GM23338 (cell line): Measurements from ENCODE around the gene CRADD. TPM values are rescaled to one million over a fixed set of nuclear protein-coding genes. Genes with fewer than 3 reads are reported as not detected.
A peak's percentile ranks its signal among the peaks of the same experiment; 100 is the strongest.

ENCODE experiments used
- ATAC-seq: fragments of 200-7000 bp; cut with Tn5 transposase; 3 replicates; pipeline ENCODE4 v1.9.1; 2020
- DNase-seq: peaks from one replicate; pipeline ENCODE4 v3.0.0-alpha.2; 2015; ENCODE audit warnings: low spot score
- H2AFZ ChIP-seq: fragments of 200-600 bp; sonication (generic); 2 replicates; pipeline ENCODE4 v1.8.0; 2016; ENCODE audit warnings: antibody characterized with exemption, mild to moderate bottlenecking, moderate library complexity
- H3F3A ChIP-seq: fragments of 200-600 bp; sonication (generic); replicated peaks from 2 replicates; pipeline ENCODE4 v1.8.0; 2017; ENCODE audit warnings: antibody characterized with exemption, mixed run types, low read depth
- H3K27ac ChIP-seq: fragments of 200-600 bp; sonication (generic); 2 replicates; pipeline ENCODE4 v1.6.1; 2016; ENCODE audit warnings: low read depth
- H3K27me3 ChIP-seq: fragments of 200-600 bp; sonication (generic); 2 replicates; pipeline ENCODE4 v1.8.0; 2016; ENCODE audit warnings: mild to moderate bottlenecking, mixed run types, moderate library complexity; ENCODE audit not compliant: insufficient read depth
- H3K36me3 ChIP-seq: fragments of 200-600 bp; sonication (generic); 2 replicates; pipeline ENCODE4 v1.8.0; 2016; ENCODE audit warnings: mild to moderate bottlenecking; ENCODE audit not compliant: insufficient read depth
- H3K4me1 ChIP-seq: fragments of 200-600 bp; sonication (generic); 2 replicates; pipeline ENCODE4 v1.8.0; 2016; ENCODE audit warnings: mild to moderate bottlenecking, moderate library complexity; ENCODE audit not compliant: insufficient read depth
- H3K4me2 ChIP-seq: fragments of 200-600 bp; sonication (generic); 2 replicates; pipeline ENCODE4 v1.7.1; 2017; ENCODE audit warnings: mixed run types
- H3K4me3 ChIP-seq: fragments of 200-600 bp; sonication (generic); 2 replicates; pipeline ENCODE4 v1.6.1; 2016; ENCODE audit warnings: mixed run types
- H3K79me2 ChIP-seq: fragments of 200-600 bp; sonication (generic); replicated peaks from 2 replicates; pipeline ENCODE4 v1.8.0; 2017; ENCODE audit warnings: mild to moderate bottlenecking; ENCODE audit not compliant: insufficient read depth
- H3K9me2 ChIP-seq: fragments of 200-600 bp; sonication (generic); 2 replicates; pipeline ENCODE4 v1.8.0; 2017; ENCODE audit not compliant: insufficient read depth
- H4K20me1 ChIP-seq: fragments of 200-600 bp; sonication (generic); replicated peaks from 2 replicates; pipeline ENCODE4 v1.8.0; 2017; ENCODE audit warnings: mild to moderate bottlenecking; ENCODE audit not compliant: insufficient read depth
- H3K27ac Mint-ChIP-seq: 2 replicates; pipeline ENCODE4 v1.8.0; 2020; ENCODE audit warnings: inconsistent platforms, mild to moderate bottlenecking, moderate library complexity, mixed read lengths
- H3K27me3 Mint-ChIP-seq: 3 replicates; pipeline ENCODE4 v1.8.0; 2022; ENCODE audit warnings: low read depth, mild to moderate bottlenecking, moderate library complexity, mixed read lengths, inconsistent platforms; ENCODE audit not compliant: insufficient read depth, poor library complexity
- H3K36me3 Mint-ChIP-seq: 3 replicates; pipeline ENCODE4 v1.8.0; 2021; ENCODE audit warnings: low read depth, mild to moderate bottlenecking, inconsistent platforms, moderate library complexity, mixed read lengths
- H3K4me1 Mint-ChIP-seq: 3 replicates; pipeline ENCODE4 v1.8.0; 2020; ENCODE audit warnings: mild to moderate bottlenecking, inconsistent platforms, mixed read lengths
- H3K4me3 Mint-ChIP-seq: 3 replicates; pipeline ENCODE4 v1.8.0; 2021; ENCODE audit warnings: moderate library complexity, mild to moderate bottlenecking, inconsistent platforms, mixed read lengths
- H3K9me3 Mint-ChIP-seq: 3 replicates; pipeline ENCODE4 v1.8.0; 2020; ENCODE audit warnings: moderate library complexity, mild to moderate bottlenecking, inconsistent platforms, mixed read lengths
- CREB1 ChIP-seq: fragments of 250-450 bp; sonication (Bioruptor Pico); IDR thresholded peaks from 2 replicates; pipeline ENCODE4 v1.5.0; 2020; ENCODE audit warnings: low read depth, mild to moderate bottlenecking, moderate library complexity
- CTCF ChIP-seq, 2 experiments: fragments of 200-600 bp in 1 of 2; sonication (generic) in 1 of 2; conservative IDR thresholded peaks; 2 replicates each; pipeline versions ENCODE4 v1.5.1 to v1.6.1; 2016 to 2017; ENCODE audit warnings: antibody characterized with exemption in 2 of 2, low read depth in 2 of 2, mild to moderate bottlenecking in 2 of 2, moderate library complexity in 1 of 2
- EZH2 ChIP-seq: fragments of 200-600 bp; sonication (generic); IDR thresholded peaks from one replicate; pipeline ENCODE4 v1.8.0; 2017; ENCODE audit warnings: antibody characterized with exemption, mild to moderate bottlenecking, low read depth; ENCODE audit not compliant: unreplicated experiment
- NANOG ChIP-seq: IDR thresholded peaks from 2 replicates; pipeline ENCODE4 v1.6.1; 2016; ENCODE audit warnings: antibody characterized with exemption, borderline replicate concordance
- POLR2AphosphoS5 ChIP-seq: IDR thresholded peaks from 2 replicates; pipeline ENCODE4 v1.6.1; 2016; ENCODE audit warnings: antibody characterized with exemption, low read depth
- REST ChIP-seq: IDR thresholded peaks from one replicate; pipeline ENCODE4 v1.6.1; 2018; ENCODE audit warnings: antibody characterized with exemption; ENCODE audit not compliant: unreplicated experiment
- polyA plus RNA-seq: library from polyadenylated mRNA; unstranded; fragments of >200 nt; fragmentation: Nextera tagmentation; extraction: Ambion mirVana; gene quantifications from 2 replicates; pipeline ENCODE4 v1.2.1, GENCODE V29; 2016
- total RNA-seq: library from RNA; depleted of rRNA; stranded (reverse); fragments of >200 nt; shearing (Covaris generic); gene quantifications from 2 replicates; pipeline ENCODE4 v1.2.3, GENCODE V29; 2014

CRADD gene
- total and polyA plus RNA-seq, 2 experiments from 2014 or later = 6.3 to 27.9 TPM

- TF ChIP-seq EZH2 (no peak), REST (no peak), CREB1 (CRISPR knock-in tag) (no peak), CTCF (conservative IDR thresholded peaks at IDR 0.05; ENCODE audit: low read depth in 2 of 2) (no peak), NANOG (no peak), POLR2AphosphoS5 (no peak)
These were observed 161.0 kb downstream of the CRADD start (continued) for GRCh38 chr12:93838193-93838592.

GRCh38 chr12:93839064-93839463 is 161.9 kb downstream of the CRADD start:
- Histone ChIP-seq H3K79me2 (no peaks in the 10 kb centered on the region), H3K27ac (no peak overlapping the region), H3K4me2 (no peak overlapping the region), H2AFZ (no peak overlapping the region), H3K4me3 (no peak overlapping the region), H3K9me2 (no peaks in the 10 kb centered on the region), H3K36me3 (no peaks in the 10 kb centered on the region), H3F3A (no peaks in the 10 kb centered on the region), H4K20me1 (no peaks in the 10 kb centered on the region), H3K27me3 (no peaks in the 10 kb centered on the region), H3K4me1 (0 out of 2 replicates have a peak, but pooled peaks cover 5% of the 10 kb centered on the region)
- Mint-ChIP-seq H3K36me3 (no peaks in the 10 kb centered on the region), H3K27me3 (peaks cover 2% of the 10 kb centered on the region), H3K4me1 (peaks cover 18% of the 10 kb centered on the region; the same call in 2 of the 3 replicates), H3K4me3 (no peak overlapping the region), H3K27ac (peak overlapping the region; percentile 12; the same call in 1 of the 2 replicates), H3K9me3 (no peaks in the 10 kb centered on the region)
- ATAC-seq = no peak
- TF ChIP-seq CTCF (conservative IDR thresholded peaks at IDR 0.05; ENCODE audit: low read depth in 2 of 2) = peak; percentile 17 to 28; a peak in 1 of 4 replicates
- no peak for TF ChIP-seq EZH2
- DNase-seq = no peak
